Peyer's patch (tissue), 4 donors: ENCODE data around the gene PRR4.

Experiments
- CTCF ChIP-seq, 6 experiments: fragments of 450-650 bp in 4 of 6; fragments of 200-600 bp in 2 of 6; sonication (generic) in 1 of 6; IDR thresholded peaks; one replicate each; pipeline ENCODE4 v1.5.1; 2017 to 2019; ENCODE audit warnings: antibody characterized with exemption in 6 of 6, mild to moderate bottlenecking in 3 of 6, moderate library complexity in 1 of 6
- POLR2A ChIP-seq, 2 donors: fragments of 450-650 bp; IDR thresholded peaks; one replicate each; pipeline ENCODE4 v1.5.1; 2017; ENCODE audit warnings: antibody characterized with exemption in 2 of 2, mild to moderate bottlenecking in 2 of 2, moderate library complexity in 2 of 2

GRCh38 chr12:10884086-10884725, 34.9 kb upstream of the PRR4 start, which contains the start of gene PRH1:
- TF ChIP-seq CTCF (IDR thresholded peaks at IDR 0.05) = no peak
- no peak for TF ChIP-seq POLR2A (IDR thresholded peaks at IDR 0.05)
